H1 (cell line): ENCODE results near the gene RANBP9. TPM values are rescaled to one million over a fixed set of nuclear protein-coding genes. Genes with fewer than 3 reads are reported as not detected.

Experiments used
- CTCF ChIA-PET: fragments of 300-600 bp; sonication (Branson Sonifier 250); formaldehyde crosslinking; loops from one replicate; lab custom pipeline; 2021; ENCODE audit not compliant: partially characterized antibody; lab: Charles Lee
- POLR2A ChIA-PET: fragments of 300-600 bp; sonication (Branson Sonifier 250); formaldehyde crosslinking; loops from one replicate; lab custom pipeline; 2021; ENCODE audit warnings: inconsistent platforms; ENCODE audit not compliant: partially characterized antibody; lab: Charles Lee
- DNase-seq, 2 experiments: peaks; one replicate each; pipeline versions ENCODE4 v3.0.0 to v3.0.0-alpha.2; 2010 to 2022; ENCODE audit warnings: low spot score in 2 of 2, low read depth in 1 of 2, mixed read lengths in 1 of 2
- FAIRE-seq: peaks from 2 replicates; lab custom pipeline; 2011; peaks lifted over from hg19 to GRCh38; lab: Jason Lieb, UNC
- H2AFZ ChIP-seq: 2 replicates; pipeline ENCODE4 v1.8.1; 2012; ENCODE audit warnings: low read length, inconsistent platforms
- H2AK5ac ChIP-seq: 2 replicates; pipeline ENCODE4 v1.6.1; 2013; ENCODE audit warnings: low read depth, low read length
- H2BK120ac ChIP-seq: replicated peaks from 2 replicates; pipeline ENCODE3; 2013; ENCODE audit warnings: low read depth, low read length, inconsistent platforms
- H2BK12ac ChIP-seq: 2 replicates; pipeline ENCODE4 v1.6.1; 2013; ENCODE audit warnings: low read depth, low read length
- H2BK15ac ChIP-seq: 2 replicates; pipeline ENCODE4 v1.6.1; 2013; ENCODE audit warnings: low read length
- H2BK20ac ChIP-seq: 2 replicates; pipeline ENCODE4 v1.6.1; 2013; ENCODE audit warnings: low read length
- H2BK5ac ChIP-seq: 2 replicates; pipeline ENCODE4 v1.6.1; 2013; ENCODE audit warnings: low read depth, low read length
- H3K14ac ChIP-seq: 2 replicates; pipeline ENCODE4 v1.6.1; 2013; ENCODE audit warnings: inconsistent platforms; ENCODE audit not compliant: insufficient read length
- H3K18ac ChIP-seq: 2 replicates; pipeline ENCODE4 v1.6.1; 2013; ENCODE audit warnings: low read length; ENCODE audit errors: extremely low read depth
- H3K23ac ChIP-seq: 2 replicates; pipeline ENCODE4 v1.6.1; 2013; ENCODE audit warnings: inconsistent platforms; ENCODE audit not compliant: insufficient read length
- H3K23me2 ChIP-seq: 2 replicates; pipeline ENCODE4 v1.6.1; 2013; ENCODE audit warnings: low read depth, low read length
- H3K27ac ChIP-seq: 2 replicates; pipeline ENCODE4 v1.6.1; 2011; ENCODE audit warnings: low read depth, low read length, inconsistent platforms
- H3K27me3 ChIP-seq, 4 experiments: replicated peaks in 1 of 4; 1 replicate in 1 of 4; 2 replicates in 3 of 4; pipeline versions ENCODE4 v1.6.1 to v1.8.1; 2011 to 2013; ENCODE audit warnings: low read length in 3 of 4, mild to moderate bottlenecking in 3 of 4, inconsistent platforms in 2 of 4, mixed read lengths in 2 of 4, moderate library complexity in 1 of 4; ENCODE audit not compliant: control insufficient read depth in 3 of 4, insufficient read depth in 3 of 4; ENCODE audit errors: extremely low read depth in 1 of 4
- H3K36me3 ChIP-seq, 4 experiments: 2 replicates each; pipeline versions ENCODE4 v1.6.1 to v1.8.1; 2011 to 2013; ENCODE audit warnings: mild to moderate bottlenecking in 4 of 4, low read length in 3 of 4, moderate library complexity in 2 of 4, control low read depth in 1 of 4, inconsistent platforms in 1 of 4; ENCODE audit not compliant: insufficient read depth in 4 of 4, control insufficient read depth in 2 of 4
- H3K4ac ChIP-seq: replicated peaks from 2 replicates; pipeline ENCODE3; 2013; ENCODE audit warnings: low read length, low read depth, mixed read lengths, inconsistent platforms; ENCODE audit not compliant: insufficient read length
- H3K4me1 ChIP-seq, 4 experiments: replicated peaks in 1 of 4; 1 replicate in 1 of 4; 2 replicates in 3 of 4; pipeline versions ENCODE4 v1.6.1 to v1.8.1; 2011 to 2013; ENCODE audit warnings: low read length in 3 of 4, inconsistent platforms in 2 of 4, mixed read lengths in 1 of 4; ENCODE audit not compliant: insufficient read depth in 4 of 4, control insufficient read depth in 3 of 4
- H3K4me2 ChIP-seq, 2 experiments: 2 replicates each; pipeline versions ENCODE4 v1.6.1 to v1.8.1; 2011 to 2013; ENCODE audit warnings: low read depth in 2 of 2, low read length in 2 of 2, control low read depth in 1 of 2, inconsistent platforms in 1 of 2, mild to moderate bottlenecking in 1 of 2; ENCODE audit not compliant: insufficient read depth in 1 of 2
- H3K4me3 ChIP-seq, 4 experiments: fragments of 200-600, 300-600 bp in 1 of 4; sonication (generic), shearing (Covaris generic), sonication (Bioruptor Twin) in 1 of 4; 2 replicates each; pipeline versions ENCODE4 v1.5.1 to v1.8.1; 2011 to 2016; ENCODE audit warnings: low read length in 4 of 4, low read depth in 3 of 4, control low read depth in 2 of 4, inconsistent platforms in 2 of 4, mild to moderate bottlenecking in 2 of 4, mixed read lengths in 1 of 4, moderate library complexity in 1 of 4; ENCODE audit not compliant: insufficient read depth in 2 of 4; ENCODE audit errors: extremely low read depth in 1 of 4
- H3K56ac ChIP-seq: replicated peaks from 2 replicates; pipeline ENCODE3; 2013; ENCODE audit warnings: low read depth, mild to moderate bottlenecking, mixed read lengths, low read length, inconsistent platforms; ENCODE audit not compliant: insufficient read length
- H3K79me1 ChIP-seq: 2 replicates; pipeline ENCODE4 v1.6.1; 2013; ENCODE audit warnings: low read depth, low read length, control low read depth
- H3K79me2 ChIP-seq, 2 experiments: 2 replicates each; pipeline versions ENCODE4 v1.6.1 to v1.8.1; 2012 to 2013; ENCODE audit warnings: low read length in 2 of 2, mild to moderate bottlenecking in 2 of 2, inconsistent platforms in 1 of 2; ENCODE audit not compliant: insufficient read depth in 2 of 2, control insufficient read depth in 1 of 2
- H3K9ac ChIP-seq, 4 experiments: replicated peaks in 1 of 4; 1 replicate in 1 of 4; 2 replicates in 3 of 4; pipeline versions ENCODE4 v1.6.1 to v1.8.1; 2011 to 2013; ENCODE audit warnings: low read depth in 3 of 4, low read length in 3 of 4, control low read depth in 2 of 4, mild to moderate bottlenecking in 2 of 4, moderate library complexity in 2 of 4, inconsistent platforms in 1 of 4; ENCODE audit errors: extremely low read depth in 1 of 4
- H3K9me3 ChIP-seq, 2 experiments: 2 replicates each; pipeline versions ENCODE4 v1.6.1 to v1.8.1; 2012 to 2013; ENCODE audit warnings: mild to moderate bottlenecking in 2 of 2, moderate library complexity in 2 of 2, control low read depth in 1 of 2, inconsistent platforms in 1 of 2, low read depth in 1 of 2, low read length in 1 of 2, mixed read lengths in 1 of 2; ENCODE audit not compliant: insufficient read depth in 2 of 2
- H4K20me1 ChIP-seq, 2 experiments: replicated peaks in 1 of 2; 2 replicates each; pipeline versions ENCODE3 to v1.8.1; 2011 to 2013; ENCODE audit warnings: inconsistent platforms in 2 of 2, low read length in 2 of 2, mild to moderate bottlenecking in 1 of 2; ENCODE audit not compliant: insufficient read depth in 2 of 2, control insufficient read depth in 1 of 2
- H4K5ac ChIP-seq: 2 replicates; pipeline ENCODE4 v1.6.1; 2013; ENCODE audit warnings: low read length, low read depth, mixed read lengths, inconsistent platforms; ENCODE audit not compliant: insufficient read length
- H4K8ac ChIP-seq: 2 replicates; pipeline ENCODE4 v1.8.0; 2013; ENCODE audit warnings: mild to moderate bottlenecking, moderate library complexity, low read length, inconsistent platforms; ENCODE audit not compliant: insufficient read depth; ENCODE audit errors: extremely low read depth
- H4K91ac ChIP-seq: replicated peaks from 2 replicates; pipeline ENCODE3; 2013; ENCODE audit warnings: low read length, mixed read lengths, inconsistent platforms; ENCODE audit not compliant: insufficient read length
- GTF2F1 ChIP-seq: IDR thresholded peaks from 2 replicates; pipeline ENCODE4 v1.6.1; 2012; ENCODE audit warnings: low read depth, low read length, improper control_type of control experiment, borderline replicate concordance
- WGBS, 2 experiments: shearing (Covaris generic) in 1 of 2; methylation state at CpG; one replicate each; pipeline versions ENCODE4 v1.1.6 to v1.1.7; 2013 to 2015; ENCODE audit warnings: low lambda C conversion rate in 2 of 2, mixed read lengths in 2 of 2, inconsistent platforms in 1 of 2, low coverage in 1 of 2, missing lambda C conversion rate in 1 of 2; ENCODE audit not compliant: insufficient replicate concordance in 2 of 2, insufficient coverage in 1 of 2, insufficient read length in 1 of 2; ENCODE audit errors: extremely low coverage in 1 of 2, missing lambda C conversion rate in 1 of 2; 5-methylcytosine and 5-hydroxymethylcytosine counted together
- polyA plus RNA-seq, 7 experiments: library from polyadenylated mRNA; depleted of rRNA in 3 of 7; stranded (reverse) in 5 of 7; unstranded in 2 of 7; fragments of >200 nt in 5 of 7; fragments of 200-250 nt in 2 of 7; gene quantifications; 1 replicate in 5 of 7; 2 replicates in 1 of 7; 4 replicates in 1 of 7; pipeline versions ENCODE4 v1.2.1 to v1.2.3, GENCODE V29; 2011 to 2013; ENCODE audit warnings: missing spikeins in 2 of 7, mixed read lengths in 2 of 7
- total RNA-seq: library from RNA; stranded (reverse); fragmentation: NEBNext Ultra II Directional; extraction: Animal tissue kit (Norgen Biotek cat#: 25700); gene quantifications from 2 replicates; pipeline ENCODE4 v1.2.1, GENCODE V29; 2021

The RANBP9 gene
- total and polyA plus RNA-seq, 2 of the 8 experiments (the other 6 are each of a cell fraction or from before 2014, with no cell fraction given), result 13.0 to 36.7 TPM

GRCh38 chr6:13702809-13703302 lies 8.8 kb downstream of the RANBP9 start:
- Histone ChIP-seq H2BK5ac (no peak overlapping the region), H3K18ac (no peak overlapping the region), H4K20me1 (peaks cover 0 to 9% of the 10 kb centered on the region in 2 experiments), H2BK15ac (no peak overlapping the region), H3K27me3 (no peaks in the 10 kb centered on the region), H3K4me1 (peaks cover 0 to 6% (median 2%) of the 10 kb centered on the region in 4 experiments; a peak in 3 of 7 replicates), H4K8ac (no peak overlapping the region), H3K79me2 (peaks cover 0 to 98% of the 10 kb centered on the region in 2 experiments), H3K79me1 (peaks cover 6% of the 10 kb centered on the region), H4K5ac (no peak overlapping the region), H3K9me3 (no peaks in the 10 kb centered on the region), H3K56ac (no peak overlapping the region), H3K4me2 (no peak overlapping the region), H3K23ac (no peak overlapping the region), H4K91ac (no peak overlapping the region), H3K9ac (no peak overlapping the region), H2BK12ac (no peak overlapping the region), H3K4ac (no peak overlapping the region), H3K4me3 (no peak overlapping the region), H3K27ac (no peak overlapping the region), H2BK20ac (no peak overlapping the region), H3K23me2 (no peaks in the 10 kb centered on the region), H2AFZ (no peak overlapping the region), H3K36me3 (no peaks in the 10 kb centered on the region; a peak in 1 of 8 replicates), H2BK120ac (no peak overlapping the region), H2AK5ac (no peak overlapping the region), H3K14ac (no peak overlapping the region)
- ChIA-PET CTCF (interaction anchor here (0.8 kb wide), 1 partner anchor 87 kb away, joined by 3 read pairs; the partner anchor contains the start of gene NOL7), POLR2A (no interaction called here)
- no peak for FAIRE-seq
- 92% methylated on average over 4 of the region's 4 CpGs; no CpG with 5 or more reads in 1 of the 2 experiments for WGBS, 2 experiments
- no peak for DNase-seq
- TF ChIP-seq GTF2F1, result no peak
